Muscle layer of colon (tissue), 2 donors: Measurements from ENCODE around the gene GALT.
A peak's percentile ranks its signal among the peaks of the same experiment; 100 is the strongest.

Experiments used
- H3K27ac ChIP-seq: one replicate; pipeline ENCODE4 v1.7.0; 2013; ENCODE audit warnings: low read depth, mild to moderate bottlenecking, low read length, moderate library complexity
- H3K27me3 ChIP-seq, 2 donors: one replicate each; pipeline ENCODE4 v1.7.0; 2013; ENCODE audit warnings: low read length in 2 of 2, mild to moderate bottlenecking in 2 of 2; ENCODE audit not compliant: insufficient read depth in 2 of 2, control insufficient read depth in 1 of 2
- H3K36me3 ChIP-seq: one replicate; pipeline ENCODE4 v1.7.0; 2013; ENCODE audit warnings: mild to moderate bottlenecking, low read length; ENCODE audit not compliant: insufficient read depth
- H3K4me1 ChIP-seq: one replicate; pipeline ENCODE4 v1.7.0; 2013; ENCODE audit warnings: mild to moderate bottlenecking, low read length; ENCODE audit not compliant: insufficient read depth
- H3K4me3 ChIP-seq, 2 donors: one replicate each; pipeline ENCODE4 v1.7.0; 2013; ENCODE audit warnings: low read length in 2 of 2, low read depth in 1 of 2, mild to moderate bottlenecking in 1 of 2, moderate library complexity in 1 of 2
- H3K9ac ChIP-seq: one replicate; pipeline ENCODE4 v1.7.0; 2013; ENCODE audit warnings: low read length
- H3K9me3 ChIP-seq: one replicate; pipeline ENCODE4 v1.7.0; 2013; ENCODE audit warnings: mild to moderate bottlenecking, low read length
- donor health status: abdominal sarcoma.
- donor health status: Adenocarcinoma of cecum.

GALT gene

GRCh38 chr9:34644766-34645314 lies 1.6 kb upstream of the GALT start:
- Histone ChIP-seq H3K36me3 (peaks cover 17% of the 10 kb centered on the region), H3K9ac (no peak overlapping the region), H3K27ac (no peak overlapping the region), H3K27me3 (no peaks in the 10 kb centered on the region), H3K9me3 (no peaks in the 10 kb centered on the region), H3K4me1 (peaks cover 26% of the 10 kb centered on the region), H3K4me3 (no peak overlapping the region)

- peaks cover 41% of the 10 kb centered on the region for H3K4me1 ChIP-seq
- H3K36me3 ChIP-seq: peaks cover 24% of the 10 kb centered on the region
- peak overlapping the region; percentile 84 for H3K9ac ChIP-seq
- peak overlapping the region; percentile 55 to 88 for H3K4me3 ChIP-seq
- no peaks in the 10 kb centered on the region for H3K27me3 ChIP-seq
- peak overlapping the region; percentile 88 for H3K27ac ChIP-seq
- H3K9me3 ChIP-seq: no peaks in the 10 kb centered on the region
Observed at GRCh38 chr9:34647084-34647403, 569 bp downstream of the GALT start.

- Histone ChIP-seq H3K36me3 (peaks cover 24% of the 10 kb centered on the region), H3K4me3 (peak overlapping the region; percentile 55 to 88), H3K4me1 (peaks cover 47% of the 10 kb centered on the region), H3K27ac (peak overlapping the region; percentile 88), H3K27me3 (no peaks in the 10 kb centered on the region), H3K9ac (peak overlapping the region; percentile 84), H3K9me3 (no peaks in the 10 kb centered on the region)
Observed at GRCh38 chr9:34647651-34648050, 1.2 kb downstream of the GALT start.

GRCh38 chr9:34648673-34649072 lies 2.2 kb downstream of the GALT start:
- no peak overlapping the region for H3K4me3 ChIP-seq
- no peak overlapping the region for H3K9ac ChIP-seq
- H3K27me3 ChIP-seq: no peaks in the 10 kb centered on the region
- peaks cover 57% of the 10 kb centered on the region for H3K4me1 ChIP-seq
- H3K36me3 ChIP-seq: peaks cover 24% of the 10 kb centered on the region
- H3K27ac ChIP-seq: no peak overlapping the region
- no peaks in the 10 kb centered on the region for H3K9me3 ChIP-seq

GRCh38 chr9:34650816-34651215 lies 4.3 kb downstream of the GALT start:
- Histone ChIP-seq H3K36me3 (peaks cover 24% of the 10 kb centered on the region), H3K4me1 (peaks cover 76% of the 10 kb centered on the region), H3K9ac (no peak overlapping the region), H3K27me3 (no peaks in the 10 kb centered on the region), H3K4me3 (no peak overlapping the region), H3K27ac (no peak overlapping the region), H3K9me3 (no peaks in the 10 kb centered on the region)

GRCh38 chr9:34651321-34651720 lies 4.8 kb downstream of the GALT start:
- H3K27me3 ChIP-seq: no peaks in the 10 kb centered on the region
- H3K4me1 ChIP-seq: peaks cover 72% of the 10 kb centered on the region
- H3K4me3 ChIP-seq: peak overlapping the region; percentile 28 to 85
- peaks cover 24% of the 10 kb centered on the region for H3K36me3 ChIP-seq
- peak overlapping the region; percentile 83 for H3K27ac ChIP-seq
- no peaks in the 10 kb centered on the region for H3K9me3 ChIP-seq
- peak overlapping the region; percentile 69 for H3K9ac ChIP-seq

GRCh38 chr9:34651876-34652601 lies 5.6 kb downstream of the GALT start, which contains the start of gene IL11RA:
TSS of gene IL11RA (plus strand) at chr9:34652185. CDS start at chr9:34655218, 3,033 bp downstream.
- Histone ChIP-seq H3K27ac (peak within 1 kb of the TSS; percentile 83), H3K4me1 (peaks cover 71% of the 10 kb centered on the region), H3K27me3 (no peaks in the 10 kb centered on the region), H3K4me3 (peak within 1 kb of the TSS; percentile 28 to 85), H3K9ac (peak within 1 kb of the TSS; percentile 69), H3K36me3 (peaks cover 27% of the 10 kb centered on the region), H3K9me3 (no peaks in the 10 kb centered on the region)

- H3K4me3 ChIP-seq: peak overlapping the region; percentile 28 to 85
- H3K36me3 ChIP-seq: peaks cover 33% of the 10 kb centered on the region
- H3K27ac ChIP-seq: peak overlapping the region; percentile 83
- H3K9ac ChIP-seq: peak overlapping the region; percentile 69
- H3K9me3 ChIP-seq: no peaks in the 10 kb centered on the region
- H3K27me3 ChIP-seq: no peaks in the 10 kb centered on the region
- peaks cover 65% of the 10 kb centered on the region for H3K4me1 ChIP-seq
Observed at GRCh38 chr9:34652602-34653000, 6.1 kb downstream of the GALT start.

- Histone ChIP-seq H3K9me3 (no peaks in the 10 kb centered on the region), H3K36me3 (peaks cover 31% of the 10 kb centered on the region), H3K9ac (peak overlapping the region; percentile 69), H3K4me1 (peaks cover 57% of the 10 kb centered on the region), H3K27ac (peak overlapping the region; percentile 83), H3K27me3 (no peaks in the 10 kb centered on the region), H3K4me3 (peak overlapping the region; percentile 28 to 85)
Observed at GRCh38 chr9:34653151-34654072, 6.9 kb downstream of the GALT start.

GRCh38 chr9:34654323-34655051 lies 8.0 kb downstream of the GALT start:
- H3K27ac ChIP-seq: peak overlapping the region; percentile 83
- H3K27me3 ChIP-seq: no peaks in the 10 kb centered on the region
- peaks cover 51% of the 10 kb centered on the region for H3K4me1 ChIP-seq
- peak overlapping the region in 1 of 2 donors; percentile 53 for H3K4me3 ChIP-seq
- H3K36me3 ChIP-seq: peaks cover 24% of the 10 kb centered on the region
- H3K9ac ChIP-seq: no peak overlapping the region
- no peaks in the 10 kb centered on the region for H3K9me3 ChIP-seq

GRCh38 chr9:34655394-34655793 lies 8.9 kb downstream of the GALT start:
- Histone ChIP-seq H3K9ac (no peak overlapping the region), H3K27me3 (no peaks in the 10 kb centered on the region), H3K9me3 (no peaks in the 10 kb centered on the region), H3K36me3 (peaks cover 24% of the 10 kb centered on the region), H3K4me1 (peaks cover 51% of the 10 kb centered on the region), H3K4me3 (peak overlapping the region in 1 of 2 donors; percentile 53), H3K27ac (peak overlapping the region; percentile 59)
